Measurements from ENCODE around the gene CNTNAP2.

- TF ChIP-seq, protein P1, sequence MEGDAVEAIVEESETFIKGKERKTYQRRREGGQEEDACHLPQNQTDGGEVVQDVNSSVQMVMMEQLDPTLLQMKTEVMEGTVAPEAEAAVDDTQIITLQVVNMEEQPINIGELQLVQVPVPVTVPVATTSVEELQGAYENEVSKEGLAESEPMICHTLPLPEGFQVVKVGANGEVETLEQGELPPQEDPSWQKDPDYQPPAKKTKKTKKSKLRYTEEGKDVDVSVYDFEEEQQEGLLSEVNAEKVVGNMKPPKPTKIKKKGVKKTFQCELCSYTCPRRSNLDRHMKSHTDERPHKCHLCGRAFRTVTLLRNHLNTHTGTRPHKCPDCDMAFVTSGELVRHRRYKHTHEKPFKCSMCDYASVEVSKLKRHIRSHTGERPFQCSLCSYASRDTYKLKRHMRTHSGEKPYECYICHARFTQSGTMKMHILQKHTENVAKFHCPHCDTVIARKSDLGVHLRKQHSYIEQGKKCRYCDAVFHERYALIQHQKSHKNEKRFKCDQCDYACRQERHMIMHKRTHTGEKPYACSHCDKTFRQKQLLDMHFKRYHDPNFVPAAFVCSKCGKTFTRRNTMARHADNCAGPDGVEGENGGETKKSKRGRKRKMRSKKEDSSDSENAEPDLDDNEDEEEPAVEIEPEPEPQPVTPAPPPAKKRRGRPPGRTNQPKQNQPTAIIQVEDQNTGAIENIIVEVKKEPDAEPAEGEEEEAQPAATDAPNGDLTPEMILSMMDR (IDR thresholded peaks at IDR 0.05 in 4 of 5, conservative IDR thresholded peaks at IDR 0.05 in 1 of 5) = no peak
- TF ChIP-seq POLR2A (IDR thresholded peaks at IDR 0.05) = no peak
Observed at GRCh38 chr7:148318838-148319237, 2202.2 kb downstream of the CNTNAP2 start.

Measured in gastrocnemius medialis (tissue), 4 donors.